ENCODE data around the gene SYCE1.

SYCE1 gene

DNA sequence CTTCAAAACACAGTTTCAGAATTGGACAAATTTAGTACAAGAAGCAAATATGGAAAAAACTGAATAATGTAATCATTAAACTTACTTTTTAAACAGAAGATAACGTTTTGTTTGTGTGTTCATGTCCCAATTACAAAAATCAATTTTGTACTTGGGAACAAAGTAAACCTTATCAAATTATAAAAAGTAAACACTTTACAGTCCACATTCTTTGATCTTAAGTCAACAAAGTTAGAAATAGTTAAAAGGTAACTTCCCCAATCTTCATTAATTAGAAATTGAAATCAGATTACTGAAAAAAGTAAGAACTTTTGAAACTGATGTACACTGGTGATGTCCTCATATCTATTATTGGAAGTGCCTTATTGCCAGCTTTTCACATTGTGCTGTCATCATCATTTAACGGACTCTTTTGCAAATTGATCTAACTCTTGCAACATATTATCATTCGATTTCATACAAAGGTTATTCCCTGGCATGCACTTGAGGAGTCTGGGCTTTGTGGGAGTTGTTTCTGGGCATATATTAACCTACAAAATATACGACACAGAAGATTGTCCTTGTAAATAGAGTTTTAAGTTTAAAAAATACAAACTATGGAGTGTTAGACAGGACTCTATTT is 53.4 kb downstream of the SYCE1 start:
- no peak for DNase-seq (ENCODE audit: low read depth)

DNA sequence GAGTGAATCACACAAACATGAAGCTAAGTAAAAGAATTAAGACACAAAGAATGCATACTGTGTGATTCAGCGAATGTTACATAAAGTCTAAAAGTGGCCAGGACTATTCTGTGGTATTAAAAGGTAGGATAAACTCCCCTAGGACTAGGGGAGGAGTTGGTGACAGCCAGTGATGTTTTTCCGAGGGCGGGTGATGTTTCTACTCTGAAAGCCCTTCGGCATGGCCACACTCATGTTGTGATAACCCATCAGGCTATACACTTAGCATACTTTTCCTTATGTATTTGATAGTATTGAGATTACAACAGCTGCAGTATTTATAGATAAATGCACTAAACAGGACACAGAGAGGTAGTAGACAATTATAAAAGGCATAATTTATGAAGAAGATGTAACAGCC is 54.0 kb downstream of the SYCE1 start:
- DNase-seq (ENCODE audit: low read depth): no peak

DNA sequence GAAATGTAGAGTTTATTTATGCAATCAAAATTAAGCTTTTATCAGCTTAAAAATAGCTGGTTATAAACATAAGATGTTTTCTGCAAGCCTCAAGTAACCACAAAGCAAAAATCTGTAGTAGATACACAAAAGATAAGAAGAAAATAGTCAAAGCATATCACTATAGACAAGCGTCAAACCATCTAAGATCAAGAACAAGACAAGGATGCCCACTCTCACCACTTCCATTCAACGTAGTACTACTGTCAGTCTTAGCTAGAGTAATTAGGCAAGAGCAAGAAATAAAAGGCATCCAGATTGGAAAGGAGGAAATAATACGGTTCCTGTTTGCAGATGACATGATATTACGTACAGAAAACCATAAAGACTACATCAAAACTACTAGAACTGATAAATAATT is 55.7 kb downstream of the SYCE1 start:
- no peak for DNase-seq (ENCODE audit: low read depth)
